Endothelial cell of umbilical vein (primary cell): Measurements from ENCODE around the gene KIAA1217.

Experiments
- CTCF ChIP-seq, 2 donors: IDR thresholded peaks; 1 replicate in 1 of 2; 2 replicates in 1 of 2; pipeline ENCODE4 v1.5.1; 2011; ENCODE audit warnings: low read length in 2 of 2, mild to moderate bottlenecking in 2 of 2, moderate library complexity in 2 of 2, control low read depth in 1 of 2, inconsistent platforms in 1 of 2, low read depth in 1 of 2; ENCODE audit not compliant: insufficient read depth in 1 of 2; ENCODE audit errors: extremely low read depth in 1 of 2
- MAX ChIP-seq: IDR thresholded peaks from 2 replicates; pipeline ENCODE4 v1.6.1; 2011; ENCODE audit not compliant: insufficient read depth, insufficient read length
- POLR2AphosphoS5 ChIP-seq: IDR thresholded peaks from 2 replicates; pipeline ENCODE4 v1.6.1; 2012; ENCODE audit warnings: low read depth, mild to moderate bottlenecking, control low read depth, low read length, moderate library complexity; ENCODE audit not compliant: insufficient read depth

DNA sequence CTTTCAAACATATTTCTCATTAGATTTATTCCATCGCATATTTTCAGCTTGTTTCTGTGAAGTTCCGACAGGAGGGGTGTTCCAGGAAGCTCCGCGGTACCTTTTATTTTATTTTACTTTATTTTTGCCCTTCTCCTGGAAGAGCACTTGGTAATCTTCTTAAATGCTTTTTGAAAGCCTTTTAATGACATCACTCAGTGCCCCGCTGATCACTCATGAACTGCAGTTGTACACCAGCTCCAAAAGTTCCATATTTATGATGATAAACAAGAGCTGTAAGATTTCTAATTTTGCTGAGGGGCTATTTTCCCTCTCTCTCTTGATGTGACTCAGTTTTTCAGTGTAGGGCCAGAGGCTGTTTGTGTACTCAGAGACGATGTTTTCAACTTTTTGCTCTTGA lies 144.4 kb downstream of the KIAA1217 start:
- TF ChIP-seq CTCF (IDR thresholded peaks at IDR 0.05; ENCODE audit: extremely low read depth in 1 of 2, insufficient read depth in 1 of 2, low read depth in 1 of 2, low read length in 2 of 2) (no peak), MAX (no peak), POLR2AphosphoS5 (no peak)
